OCI-M2 (cell line): ENCODE results near the gene RBBP4.

Experiments used
- DNase-seq: peaks from one replicate; lab custom pipeline; 2025; ENCODE audit not compliant: unreplicated experiment; lab: John Stamatoyannopoulos, UW

RBBP4 gene

DNA sequence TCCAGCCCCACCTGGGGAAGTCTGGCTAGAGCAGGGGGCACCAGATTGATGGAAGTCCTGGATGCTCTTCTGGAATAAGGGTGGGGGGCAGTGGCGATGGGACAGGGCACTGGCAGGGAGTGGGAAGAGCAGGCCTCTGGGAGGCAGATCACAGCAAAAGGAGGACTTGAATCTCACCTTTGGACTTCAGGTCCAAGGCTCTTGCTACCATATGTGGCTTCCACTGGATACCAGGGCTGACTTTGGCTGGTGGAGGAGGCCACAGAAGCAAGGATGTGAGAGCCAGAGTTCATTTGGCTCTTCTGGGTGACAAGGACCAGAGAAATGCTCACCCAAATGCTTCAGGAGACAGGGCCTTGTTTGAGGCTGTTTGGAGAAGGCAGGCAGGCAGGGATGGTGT lies 67.5 kb downstream of the RBBP4 start:
- DNase-seq, result no peak

DNA sequence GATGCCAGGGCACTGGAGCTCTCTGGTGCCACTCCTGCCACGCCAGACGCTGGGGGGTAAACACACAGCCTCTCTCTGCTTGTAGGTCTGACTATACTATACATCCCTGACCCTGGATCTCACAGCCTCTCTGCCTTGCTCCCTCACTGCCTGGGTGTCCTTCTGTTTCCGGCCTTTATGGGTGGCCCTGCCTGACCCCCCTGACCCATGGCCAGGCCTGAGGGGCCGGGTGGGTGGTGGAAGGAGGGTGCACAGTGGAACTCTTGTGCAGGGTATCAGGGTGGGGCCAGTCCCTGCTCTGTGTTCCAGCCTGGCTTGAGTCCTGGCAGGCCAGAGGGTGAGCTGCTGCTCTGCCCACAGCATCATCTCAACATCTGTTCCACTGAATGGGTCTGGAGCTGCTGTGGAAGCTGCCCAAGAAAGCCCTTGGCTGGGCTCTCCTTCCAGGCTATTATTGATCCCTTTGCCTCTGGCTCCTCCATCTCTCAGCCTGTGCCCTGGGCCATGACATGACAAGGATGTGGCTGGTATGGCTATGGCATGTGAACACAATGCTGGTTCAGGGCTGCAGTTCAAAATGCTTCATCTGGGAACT lies 68.8 kb downstream of the RBBP4 start:
- DNase-seq, result no peak

DNA sequence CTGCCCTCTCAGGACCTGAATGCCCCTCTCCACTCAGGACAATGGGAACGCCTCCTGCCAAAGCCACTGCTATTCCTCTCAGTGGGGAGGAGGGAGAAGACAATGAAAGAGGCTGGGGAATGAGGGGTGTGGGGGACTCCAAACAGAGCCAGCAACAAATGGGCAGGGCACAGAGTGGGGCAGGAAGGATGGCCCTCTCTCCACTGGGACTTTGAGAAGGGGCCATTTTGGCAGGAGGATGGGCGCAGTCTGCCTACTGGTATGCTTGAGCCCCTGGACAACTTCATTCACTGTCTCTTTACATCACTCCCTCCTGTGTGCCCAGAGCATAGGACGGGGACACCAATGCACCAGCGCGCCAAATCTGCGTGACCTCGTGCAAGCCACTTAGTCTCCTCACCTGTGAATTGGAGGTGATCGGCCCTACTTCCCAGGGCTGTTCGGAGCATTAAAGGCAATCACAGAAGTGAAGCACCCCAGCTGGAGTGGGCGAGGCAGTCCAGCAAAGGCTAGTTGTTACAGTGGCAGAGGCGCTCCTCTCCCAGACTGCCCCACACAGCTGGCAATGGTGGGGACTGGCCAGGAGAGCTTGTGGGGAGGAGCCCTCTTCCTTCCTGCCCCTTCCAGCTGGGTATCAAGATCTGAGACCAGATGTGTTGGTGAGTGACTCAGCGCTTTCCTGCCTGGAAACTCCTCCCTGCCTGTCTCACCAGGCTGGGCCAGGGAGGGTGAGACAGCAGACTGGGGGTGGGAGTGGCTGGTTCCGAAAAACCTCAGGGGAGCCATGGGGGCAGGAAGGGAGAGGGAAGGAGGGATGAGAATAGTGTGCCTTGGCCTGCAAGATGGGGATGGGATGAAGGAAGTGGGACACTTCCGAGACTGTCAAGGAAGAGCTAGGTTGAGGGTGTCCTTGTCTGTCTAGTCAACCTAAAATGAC lies 73.9 kb downstream of the RBBP4 start:
- DNase-seq, result no peak

DNA sequence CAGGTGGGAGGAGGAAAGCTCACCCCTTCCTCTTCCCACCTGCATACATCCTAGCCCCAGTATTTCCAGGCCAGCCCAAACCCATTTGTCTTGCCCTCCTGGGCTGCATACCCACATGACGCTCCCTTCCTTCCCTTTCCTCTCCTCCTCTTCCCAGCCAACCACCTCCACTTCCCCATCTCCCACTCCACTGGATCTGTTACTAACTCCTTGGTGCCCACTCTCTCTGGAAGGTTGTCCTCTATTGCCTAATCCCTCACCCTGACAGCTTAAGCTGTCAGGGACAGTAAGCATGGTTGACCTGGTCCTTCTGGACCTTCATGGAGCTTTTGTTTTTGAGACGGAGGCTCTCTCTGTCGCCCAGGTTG lies 74.6 kb downstream of the RBBP4 start:
- no peak for DNase-seq

DNA sequence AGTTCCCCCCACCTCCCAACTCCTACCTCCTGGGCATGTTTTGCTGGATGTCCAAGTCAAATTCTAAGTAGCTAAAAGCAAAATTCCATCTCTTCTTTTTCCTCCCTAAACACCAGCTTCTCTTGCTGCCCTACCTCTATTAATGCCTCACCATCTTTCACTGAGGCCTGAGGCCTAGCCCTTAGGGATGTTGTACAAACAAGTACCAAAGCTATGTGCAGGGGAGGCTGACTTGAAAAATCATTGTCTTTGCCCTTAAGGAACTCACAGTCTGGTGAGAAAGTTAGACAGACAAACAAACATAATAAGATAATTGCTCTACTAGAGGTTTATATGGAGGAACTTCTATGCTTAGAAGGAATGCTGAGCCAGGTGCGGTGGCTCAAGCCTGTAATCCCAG lies 76.9 kb downstream of the RBBP4 start:
- DNase-seq, result no peak

DNA sequence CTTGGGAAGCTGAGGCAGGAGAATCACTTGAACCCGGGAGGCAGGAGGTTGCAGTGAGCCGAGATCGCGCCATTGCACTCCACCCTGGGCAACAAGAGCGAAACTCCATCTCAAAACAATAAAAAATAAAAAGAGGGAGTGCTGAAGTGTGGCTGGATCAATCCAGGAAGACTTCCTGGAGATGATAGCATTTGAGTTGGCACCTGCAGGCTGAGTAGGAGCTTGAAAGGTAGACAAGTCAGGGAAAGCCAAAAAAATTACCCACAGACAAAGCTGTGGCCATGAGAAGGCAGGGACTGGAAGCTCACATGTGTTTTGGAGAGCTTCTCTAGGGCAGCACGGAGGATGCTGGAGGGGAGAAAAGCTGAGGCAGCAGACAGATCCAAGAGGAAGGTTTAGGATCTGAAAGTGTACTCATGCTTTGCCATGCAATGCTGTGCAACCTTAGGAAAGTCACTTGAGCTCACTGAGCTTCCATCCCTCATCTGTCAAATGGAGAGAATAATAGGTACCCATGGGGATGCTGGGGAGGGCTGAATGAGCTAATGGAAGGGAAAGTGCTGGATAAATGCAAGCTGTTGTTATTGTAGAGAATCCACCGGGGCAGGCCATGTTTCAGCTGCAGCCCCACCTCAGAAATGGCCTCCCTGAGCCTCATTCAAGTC lies 77.5 kb downstream of the RBBP4 start:
- DNase-seq, result no peak

DNA sequence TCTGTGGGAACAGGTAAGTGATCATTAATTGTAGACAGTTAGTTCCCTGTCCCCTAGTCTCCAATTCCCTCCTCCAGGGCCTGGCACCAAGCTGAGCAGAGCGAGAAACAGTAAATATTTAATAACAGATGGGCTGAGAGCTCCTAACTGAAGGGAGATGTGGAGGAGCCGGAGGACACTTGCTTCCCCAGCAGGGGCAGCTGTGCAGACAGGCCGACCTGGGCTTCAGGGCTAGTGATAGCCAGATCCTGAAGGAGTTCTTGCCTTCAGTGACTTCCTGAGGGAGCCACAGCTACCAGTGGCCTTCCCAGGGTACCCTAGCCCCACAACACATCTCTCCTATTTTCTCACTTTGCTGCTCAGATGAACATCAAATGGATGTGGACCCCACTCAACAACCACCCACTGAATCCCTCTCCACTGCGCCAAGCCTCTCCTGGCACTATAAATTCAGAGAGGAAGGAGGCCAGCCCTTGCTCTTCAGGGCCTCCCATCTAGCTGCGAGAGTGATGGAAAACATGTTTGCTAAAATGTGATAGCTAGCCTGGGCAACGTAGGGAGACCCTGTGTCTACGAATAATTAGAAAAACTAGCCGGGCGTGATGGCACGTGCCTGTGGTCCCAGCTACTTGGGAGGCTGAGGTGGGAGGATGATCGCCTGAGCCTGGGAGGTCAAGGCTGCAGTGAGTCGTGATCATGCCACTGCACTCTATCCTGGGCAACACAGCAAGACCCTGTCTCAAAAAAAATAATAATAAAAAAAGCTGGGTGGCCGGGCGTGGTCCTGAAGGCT lies 78.4 kb downstream of the RBBP4 start:
- no peak for DNase-seq

DNA sequence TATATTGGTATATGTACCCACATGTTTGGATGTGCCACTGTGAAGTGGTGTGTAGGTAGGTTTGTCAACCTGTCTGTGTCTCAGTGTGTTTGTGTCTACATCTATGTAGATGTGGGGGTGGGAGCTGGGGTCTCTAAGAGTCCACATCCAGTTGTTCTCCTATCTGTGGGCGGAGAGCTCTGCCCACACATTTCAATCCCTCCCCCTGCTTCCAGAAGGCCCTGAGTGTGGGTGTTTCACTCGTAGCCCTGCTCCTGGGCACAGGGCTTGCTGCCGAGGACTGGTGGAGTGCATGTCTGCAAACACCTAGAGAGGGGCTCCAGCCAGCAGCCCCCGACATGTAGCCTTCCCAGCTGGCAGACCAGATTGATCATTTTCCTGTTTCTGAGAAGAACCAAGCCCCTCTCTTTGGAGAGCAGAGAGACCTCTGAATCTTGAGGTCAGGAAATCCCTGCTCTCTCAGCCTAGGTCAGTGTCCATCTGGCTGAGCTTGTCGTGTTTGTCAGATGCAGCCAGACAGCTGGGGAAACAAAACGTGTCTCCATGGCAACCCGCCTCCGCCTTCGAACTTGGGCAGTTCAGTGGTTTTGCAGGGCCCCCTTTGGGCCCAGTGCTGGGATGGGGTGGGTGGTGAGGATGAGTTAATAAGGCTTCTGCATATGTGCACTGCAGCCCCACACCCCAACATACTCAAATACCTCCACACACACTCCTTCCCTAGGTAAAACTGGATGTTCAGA lies 82.7 kb downstream of the RBBP4 start:
- DNase-seq, result no peak
